ENCODE results near the gene REEP1. TPM values are rescaled to one million over a fixed set of nuclear protein-coding genes. Genes with fewer than 3 reads are reported as not detected.

Gene REEP1
- total RNA-seq, 1 experiment from 2014 or later = 3.6 TPM

DNA sequence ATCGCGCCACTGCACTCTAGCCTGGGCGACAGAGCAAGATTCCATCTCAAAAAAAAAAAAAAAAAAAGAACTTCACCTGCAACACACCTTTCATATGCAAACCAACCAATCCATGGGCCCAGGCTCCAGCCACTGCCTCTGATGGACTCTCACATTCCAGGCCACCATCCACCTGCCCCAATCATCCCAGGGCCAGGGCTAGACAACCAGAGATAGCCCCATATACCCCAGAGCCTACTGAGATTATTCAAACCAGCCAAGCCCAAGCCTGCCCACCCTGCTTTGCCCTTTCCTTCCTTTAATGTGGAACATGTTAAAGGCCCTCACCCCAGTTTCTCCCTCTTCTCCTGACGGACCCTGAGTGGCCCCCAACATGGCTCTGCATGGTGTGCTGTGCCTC is 81.1 kb downstream of the REEP1 start:
- ChIA-PET CTCF (no interaction called here), POLR2A (ENCODE audit: low non-redundant PET) (no interaction called here)
- BruUV-seq (replicated peaks) = no TSS peak

DNA sequence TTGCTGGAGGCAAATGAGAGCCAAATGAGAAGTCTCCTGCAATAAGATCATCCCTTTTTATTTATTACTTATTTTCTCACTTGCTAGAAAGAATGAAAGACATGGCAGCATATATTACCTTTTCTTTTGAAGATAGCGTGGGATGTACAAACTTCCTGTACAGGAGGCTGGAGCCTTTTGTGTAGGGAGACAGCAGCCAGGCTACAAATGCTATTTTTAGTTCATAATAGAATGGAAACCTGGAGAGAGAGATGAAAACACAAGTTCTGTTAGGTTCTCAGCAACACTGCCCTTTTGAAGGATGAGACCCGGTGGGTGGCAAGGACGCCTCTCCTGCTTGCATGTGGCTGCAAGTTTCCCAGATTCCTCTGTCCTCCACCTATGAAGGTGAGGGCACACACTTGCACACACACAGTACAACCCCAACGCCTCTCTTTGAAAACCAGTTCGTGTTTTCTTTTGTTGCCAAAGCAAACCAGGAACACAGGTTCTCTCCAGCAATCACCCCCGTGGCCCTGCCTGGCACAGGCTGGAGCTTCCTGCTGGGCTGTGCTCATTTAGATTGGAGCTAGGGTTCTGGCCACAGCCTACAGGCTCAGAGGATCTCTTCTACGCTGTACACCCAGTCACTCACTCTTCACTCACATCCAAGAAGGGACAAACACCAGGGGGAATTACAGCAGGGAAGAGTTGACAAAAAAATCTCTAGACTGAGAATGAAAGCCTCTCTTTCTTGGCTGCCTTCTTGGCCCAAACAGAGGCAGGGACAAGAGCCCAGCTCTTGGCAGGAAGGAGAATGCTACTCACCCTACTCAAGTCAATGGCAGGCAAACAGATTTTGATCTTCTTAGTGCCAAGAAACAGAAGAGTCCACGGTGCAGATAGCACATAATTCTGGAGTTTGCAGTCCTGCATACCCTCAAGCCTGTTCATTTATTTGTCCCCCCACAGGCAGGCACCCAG is 82.6 kb downstream of the REEP1 start:
- TF ChIP-seq EZH2 (IDR thresholded peaks at IDR 0.05; ENCODE audit: borderline replicate concordance, low read depth, low read length, poor library complexity, severe bottlenecking) = no peak
- TF ChIP-seq, protein P1, sequence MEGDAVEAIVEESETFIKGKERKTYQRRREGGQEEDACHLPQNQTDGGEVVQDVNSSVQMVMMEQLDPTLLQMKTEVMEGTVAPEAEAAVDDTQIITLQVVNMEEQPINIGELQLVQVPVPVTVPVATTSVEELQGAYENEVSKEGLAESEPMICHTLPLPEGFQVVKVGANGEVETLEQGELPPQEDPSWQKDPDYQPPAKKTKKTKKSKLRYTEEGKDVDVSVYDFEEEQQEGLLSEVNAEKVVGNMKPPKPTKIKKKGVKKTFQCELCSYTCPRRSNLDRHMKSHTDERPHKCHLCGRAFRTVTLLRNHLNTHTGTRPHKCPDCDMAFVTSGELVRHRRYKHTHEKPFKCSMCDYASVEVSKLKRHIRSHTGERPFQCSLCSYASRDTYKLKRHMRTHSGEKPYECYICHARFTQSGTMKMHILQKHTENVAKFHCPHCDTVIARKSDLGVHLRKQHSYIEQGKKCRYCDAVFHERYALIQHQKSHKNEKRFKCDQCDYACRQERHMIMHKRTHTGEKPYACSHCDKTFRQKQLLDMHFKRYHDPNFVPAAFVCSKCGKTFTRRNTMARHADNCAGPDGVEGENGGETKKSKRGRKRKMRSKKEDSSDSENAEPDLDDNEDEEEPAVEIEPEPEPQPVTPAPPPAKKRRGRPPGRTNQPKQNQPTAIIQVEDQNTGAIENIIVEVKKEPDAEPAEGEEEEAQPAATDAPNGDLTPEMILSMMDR (conservative IDR thresholded peaks at IDR 0.05; ENCODE audit: low read depth, low read length) = no peak
- DNase-seq (ENCODE audit: low spot score) = no peak
- intact Hi-C loops (cut with micrococcal nuclease; ENCODE audit: unreplicated experiment) = no loop called here
- Histone ChIP-seq H3K27ac (ENCODE audit: low read depth, low read length, poor library complexity, severe bottlenecking) (no peak overlapping the region), H3K4me3 (ENCODE audit: low read depth, low read length, poor library complexity, severe bottlenecking) (no peak overlapping the region), H3K4me1 (ENCODE audit: insufficient read depth, low read length, poor library complexity, severe bottlenecking) (no peaks in the 10 kb centered on the region), H3K27me3 (replicated peaks; ENCODE audit: insufficient read depth, low read depth, low read length, poor library complexity) (no peaks in the 10 kb centered on the region), H3K36me3 (ENCODE audit: insufficient read depth, low read length, poor library complexity, severe bottlenecking) (no peaks in the 10 kb centered on the region), H3K9me3 (ENCODE audit: low read depth, low read length, poor library complexity, severe bottlenecking) (no peaks in the 10 kb centered on the region)
- ChIA-PET CTCF (no interaction called here), POLR2A (ENCODE audit: low non-redundant PET) (no interaction called here)
- BruUV-seq (replicated peaks) = no TSS peak

More for the DNA sequence above, 81.1 kb downstream of the REEP1 start:
- intact Hi-C loops (cut with micrococcal nuclease; ENCODE audit: unreplicated experiment) = no loop called here
- no peak for DNase-seq (ENCODE audit: low spot score)
- Histone ChIP-seq H3K27me3 (replicated peaks; ENCODE audit: insufficient read depth, low read depth, low read length, poor library complexity) (no peaks in the 10 kb centered on the region), H3K4me3 (ENCODE audit: low read depth, low read length, poor library complexity, severe bottlenecking) (no peak overlapping the region), H3K9me3 (ENCODE audit: low read depth, low read length, poor library complexity, severe bottlenecking) (no peaks in the 10 kb centered on the region), H3K36me3 (ENCODE audit: insufficient read depth, low read length, poor library complexity, severe bottlenecking) (no peaks in the 10 kb centered on the region), H3K4me1 (ENCODE audit: insufficient read depth, low read length, poor library complexity, severe bottlenecking) (no peaks in the 10 kb centered on the region), H3K27ac (ENCODE audit: low read depth, low read length, poor library complexity, severe bottlenecking) (no peak overlapping the region)
- TF ChIP-seq EZH2 (IDR thresholded peaks at IDR 0.05; ENCODE audit: borderline replicate concordance, low read depth, low read length, poor library complexity, severe bottlenecking) = no peak
- TF ChIP-seq, protein P1 (conservative IDR thresholded peaks at IDR 0.05; ENCODE audit: low read depth, low read length) = no peak

DNA sequence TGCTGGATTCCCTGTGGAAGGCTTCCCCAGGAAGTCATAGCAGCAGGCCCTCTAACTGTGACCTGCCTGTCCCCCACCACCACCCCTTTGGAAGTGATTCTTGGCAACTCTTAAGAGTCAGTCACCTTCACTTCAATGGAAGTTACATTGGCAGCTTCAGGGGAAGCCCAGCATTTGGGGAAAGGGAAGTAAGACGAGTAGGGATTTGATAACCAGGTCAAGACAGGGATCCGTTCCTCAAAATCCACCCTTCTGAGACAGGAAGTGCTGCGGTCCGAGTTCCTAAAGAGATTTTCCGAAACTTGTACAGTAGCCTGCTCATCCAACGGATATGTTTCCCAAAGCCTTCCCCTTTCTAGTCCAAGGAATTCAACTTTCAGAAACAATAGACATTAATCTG is 84.0 kb downstream of the REEP1 start:
- Histone ChIP-seq H3K27ac (ENCODE audit: low read depth, low read length, poor library complexity, severe bottlenecking) (no peak overlapping the region), H3K9me3 (ENCODE audit: low read depth, low read length, poor library complexity, severe bottlenecking) (no peaks in the 10 kb centered on the region), H3K27me3 (replicated peaks; ENCODE audit: insufficient read depth, low read depth, low read length, poor library complexity) (no peaks in the 10 kb centered on the region), H3K36me3 (ENCODE audit: insufficient read depth, low read length, poor library complexity, severe bottlenecking) (no peaks in the 10 kb centered on the region), H3K4me1 (ENCODE audit: insufficient read depth, low read length, poor library complexity, severe bottlenecking) (no peaks in the 10 kb centered on the region), H3K4me3 (ENCODE audit: low read depth, low read length, poor library complexity, severe bottlenecking) (no peak overlapping the region)
- ChIA-PET CTCF (no interaction called here), POLR2A (ENCODE audit: low non-redundant PET) (no interaction called here)
- BruUV-seq (replicated peaks) = no TSS peak
- intact Hi-C loops (cut with micrococcal nuclease; ENCODE audit: unreplicated experiment) = no loop called here
- DNase-seq (ENCODE audit: low spot score) = no peak
- TF ChIP-seq EZH2 (IDR thresholded peaks at IDR 0.05; ENCODE audit: borderline replicate concordance, low read depth, low read length, poor library complexity, severe bottlenecking) = no peak
- TF ChIP-seq, protein P1 (conservative IDR thresholded peaks at IDR 0.05; ENCODE audit: low read depth, low read length) = no peak
